NCI-H2227 treated with DMSO at 0.1 percent for 48 hours (cell line): Measurements from ENCODE around the gene ATF4.

Experiments used
- DNase-seq: peaks from one replicate; lab custom pipeline; 2025; lab: John Stamatoyannopoulos, UW

The ATF4 gene

DNA sequence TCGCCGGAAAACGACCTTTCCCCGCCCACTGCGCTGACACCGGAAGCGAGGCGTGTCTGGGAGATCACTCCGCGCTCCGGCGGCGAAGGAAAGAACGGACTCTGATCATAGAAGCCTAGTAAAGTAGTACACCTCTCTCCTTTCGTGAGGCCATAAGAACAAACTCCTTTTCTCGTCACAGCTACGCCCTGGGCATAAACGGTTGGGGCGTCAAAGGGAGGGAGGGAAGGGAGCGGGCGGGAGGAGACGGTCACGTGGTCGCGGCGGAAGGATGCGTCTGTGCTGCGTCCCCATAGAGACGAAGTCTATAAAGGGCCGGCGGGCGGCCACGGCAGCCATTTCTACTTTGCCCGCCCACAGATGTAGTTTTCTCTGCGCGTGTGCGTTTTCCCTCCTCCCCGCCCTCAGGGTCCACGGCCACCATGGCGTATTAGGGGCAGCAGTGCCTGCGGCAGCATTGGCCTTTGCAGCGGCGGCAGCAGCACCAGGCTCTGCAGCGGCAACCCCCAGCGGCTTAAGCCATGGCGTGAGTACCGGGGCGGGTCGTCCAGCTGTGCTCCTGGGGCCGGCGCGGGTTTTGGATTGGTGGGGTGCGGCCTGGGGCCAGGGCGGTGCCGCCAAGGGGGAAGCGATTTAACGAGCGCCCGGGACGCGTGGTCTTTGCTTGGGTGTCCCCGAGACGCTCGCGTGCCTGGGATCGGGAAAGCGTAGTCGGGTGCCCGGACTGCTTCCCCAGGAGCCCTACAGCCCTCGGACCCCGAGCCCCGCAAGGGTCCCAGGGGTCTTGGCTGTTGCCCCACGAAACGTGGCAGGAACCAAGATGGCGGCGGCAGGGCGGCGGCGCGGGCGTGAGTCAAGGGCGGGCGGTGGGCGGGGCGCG, at the start of gene ATF4:
Gene ATF4 (plus strand): TSS at position 337 of the 880 bp plus-strand sequence. CDS start 884 bp downstream, outside the sequence.
- DNase-seq: peak; percentile 91

- no peak for DNase-seq
Measured at GRCh38 chr22:39471381-39472141, 48.8 kb upstream of the ATF4 start.

GRCh38 chr22:39472570-39473556, 47.5 kb upstream of the ATF4 start:
- DNase-seq: no peak

DNA sequence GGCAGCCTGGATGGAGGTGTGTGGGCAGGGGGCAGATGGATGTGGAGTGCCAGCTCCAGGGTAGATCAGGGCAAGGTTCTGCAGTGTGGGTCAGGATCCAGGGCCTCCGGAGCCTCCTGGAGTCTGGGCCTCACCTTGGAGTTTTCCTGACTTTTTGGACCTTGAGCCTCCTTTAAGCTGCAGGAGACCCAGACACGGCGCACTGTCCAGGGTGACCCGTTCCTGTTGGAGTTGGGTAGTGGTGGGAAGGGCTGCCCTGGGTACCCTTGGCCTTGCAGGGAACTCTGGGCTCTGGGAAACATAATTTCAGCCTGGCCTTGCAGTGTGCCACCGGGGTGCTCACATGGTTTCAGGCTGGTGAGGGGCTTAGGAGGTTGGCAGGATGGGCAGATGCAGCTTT, 46.5 kb upstream of the ATF4 start:
- no peak for DNase-seq

DNA sequence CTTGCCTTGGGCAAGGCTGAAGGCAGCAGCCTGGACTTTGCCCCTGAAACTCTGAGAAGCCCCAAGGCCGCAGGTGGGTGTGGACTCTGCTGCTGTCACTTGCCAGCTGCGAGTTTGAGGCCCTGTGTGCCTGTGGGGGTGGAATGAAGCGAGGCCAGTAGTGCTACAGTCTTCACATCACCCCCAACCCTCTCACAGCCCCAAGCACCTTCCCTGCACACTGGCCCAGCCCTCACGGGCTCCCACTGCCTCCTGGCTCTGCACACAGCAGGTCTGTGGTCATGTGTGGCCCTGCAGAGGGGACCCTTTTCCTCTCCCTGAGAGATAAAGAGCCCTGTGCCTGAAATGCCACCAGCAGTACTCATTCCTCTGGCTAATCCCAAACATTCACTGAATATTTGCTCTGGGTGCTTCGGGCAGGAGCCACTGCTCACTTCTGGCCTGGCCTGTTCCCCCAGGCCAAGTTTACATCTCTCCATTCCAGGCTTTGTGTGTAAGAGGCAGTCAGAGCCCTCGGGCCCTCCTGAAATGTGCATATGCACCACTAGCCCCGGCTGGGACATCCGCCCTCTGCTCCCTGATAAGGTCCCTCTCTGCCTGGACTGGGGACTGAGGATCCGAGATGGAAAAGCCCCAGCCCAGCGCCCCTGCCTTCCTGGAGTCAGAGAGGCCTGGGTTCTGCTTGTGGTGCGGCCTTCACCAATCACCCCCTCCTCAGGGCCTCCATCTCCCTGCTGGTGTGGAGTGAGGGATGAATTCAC, 45.8 kb upstream of the ATF4 start:
- no peak for DNase-seq

- DNase-seq: no peak
Measured at GRCh38 chr22:39475337-39475736, 45.0 kb upstream of the ATF4 start.

GRCh38 chr22:39475902-39476301, 44.5 kb upstream of the ATF4 start:
- no peak for DNase-seq

- DNase-seq: no peak
Measured at GRCh38 chr22:39476664-39477063, 43.7 kb upstream of the ATF4 start.

DNA sequence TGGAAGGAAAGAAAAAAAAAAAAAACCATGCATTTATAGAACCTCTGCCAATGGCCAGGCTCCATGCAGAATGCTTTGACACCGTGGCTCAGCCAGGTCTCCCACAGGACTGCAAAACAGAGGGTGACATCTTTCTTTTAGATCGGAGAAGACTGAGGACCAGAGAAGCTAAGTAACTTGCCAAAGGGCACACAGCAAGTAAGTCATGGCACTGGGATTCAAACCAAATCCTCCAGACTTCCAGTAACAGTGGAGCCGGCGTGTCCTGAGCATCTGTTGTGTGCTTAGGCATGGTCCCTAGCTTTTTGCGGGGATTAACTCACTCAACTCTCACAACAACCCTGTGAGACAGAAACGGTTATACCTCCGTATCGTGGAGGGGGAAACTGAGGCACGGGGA, 42.8 kb upstream of the ATF4 start:
- no peak for DNase-seq

DNA sequence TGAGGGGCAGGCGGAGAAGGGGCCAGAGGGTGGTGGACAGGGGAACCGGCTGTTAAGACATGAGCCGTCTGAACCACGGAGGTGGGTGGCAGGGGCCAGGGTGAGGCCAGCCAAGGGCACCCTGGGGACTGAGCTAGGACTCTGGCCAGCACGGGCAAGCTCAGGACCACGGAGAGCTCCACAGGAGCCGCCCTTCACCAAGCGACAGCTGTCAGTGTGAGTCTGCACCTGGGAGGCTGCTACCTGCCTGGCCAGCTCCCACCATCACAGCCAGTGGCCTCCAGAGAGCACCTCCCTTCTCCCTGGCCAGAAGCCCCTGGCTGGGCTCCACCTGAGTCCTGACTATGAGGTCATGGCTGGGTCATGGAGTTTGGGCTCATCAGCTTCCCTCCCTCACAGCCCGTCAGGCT, 41.9 kb upstream of the ATF4 start:
- DNase-seq: no peak

DNA sequence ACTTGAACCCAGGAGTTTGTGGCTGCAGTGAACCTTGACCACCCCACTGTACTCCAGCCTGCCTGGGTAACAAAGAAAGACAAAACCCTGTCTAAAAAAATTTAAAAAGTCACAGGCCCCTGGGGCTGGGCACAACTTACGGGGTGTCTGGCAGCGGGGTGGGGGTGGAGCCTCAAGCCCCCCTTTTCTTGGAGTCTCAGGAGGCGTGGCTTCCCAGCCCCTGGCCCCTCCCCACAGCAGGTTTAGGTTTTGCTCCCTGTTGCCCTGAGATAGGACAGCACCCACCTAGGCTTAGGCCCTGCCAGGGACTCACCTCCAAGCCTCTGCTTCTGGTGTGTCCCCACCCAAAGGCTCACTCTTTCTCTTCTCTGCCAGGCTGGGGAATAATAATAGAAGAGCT, 41.1 kb upstream of the ATF4 start:
- DNase-seq: no peak

DNA sequence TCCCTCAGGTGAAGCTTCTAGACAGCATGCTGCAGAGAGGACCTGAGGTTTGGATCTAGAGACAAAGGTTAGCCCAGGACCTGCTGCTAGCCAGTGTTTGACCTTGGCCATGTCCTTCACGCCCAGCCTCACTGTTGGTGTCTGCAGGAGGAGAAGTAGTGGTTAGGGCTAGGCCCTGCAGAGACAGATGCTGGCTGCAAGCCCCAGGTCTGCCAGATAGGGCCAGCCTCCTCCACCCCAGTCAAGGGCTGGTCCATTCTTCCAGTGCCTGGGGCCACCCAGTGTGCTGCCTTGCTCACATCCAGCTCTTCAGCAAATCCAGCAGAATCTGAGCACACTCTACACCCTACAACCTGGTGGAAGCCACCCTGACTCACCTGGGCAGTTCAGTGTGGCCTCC, 39.8 kb upstream of the ATF4 start:
- DNase-seq: no peak

DNA sequence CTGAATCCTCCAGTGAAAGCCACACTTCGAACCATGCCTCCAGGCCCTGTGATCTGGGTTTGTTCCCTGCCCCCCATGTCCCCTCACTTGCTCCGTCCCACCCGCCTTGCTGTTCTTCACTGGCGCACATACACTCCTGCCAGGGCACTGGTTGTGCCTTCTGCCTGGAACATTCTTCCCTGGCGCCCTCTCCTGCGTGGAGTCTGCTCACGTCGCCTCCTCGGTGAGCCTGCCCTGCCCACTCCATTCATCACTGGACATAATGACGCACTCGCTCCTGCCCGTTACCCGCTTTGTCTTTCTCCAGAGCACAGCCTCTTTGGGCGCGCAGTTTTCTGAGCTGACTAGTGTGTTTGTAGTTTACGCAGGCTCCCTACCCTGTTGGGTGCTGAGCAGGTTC, 39.3 kb upstream of the ATF4 start:
- no peak for DNase-seq

DNA sequence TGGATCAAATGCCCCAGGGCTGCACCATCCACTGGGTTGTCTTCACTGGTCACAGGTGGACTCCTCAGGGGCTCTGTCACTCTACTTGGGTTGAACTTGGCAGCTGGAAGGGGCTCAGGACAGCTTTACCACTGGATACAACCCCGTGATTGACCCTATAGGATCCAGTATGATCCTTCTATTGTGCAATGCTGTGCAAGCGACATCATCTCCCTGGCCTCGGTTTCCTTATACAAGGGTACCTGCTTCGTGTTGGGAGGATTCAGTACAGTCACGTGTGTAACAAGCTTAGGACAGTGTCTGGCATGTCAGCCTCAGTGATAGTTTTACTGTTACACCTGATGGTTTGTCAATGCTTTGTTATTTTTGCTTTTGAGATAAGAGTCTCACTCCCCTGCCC, 38.8 kb upstream of the ATF4 start:
- no peak for DNase-seq

DNA sequence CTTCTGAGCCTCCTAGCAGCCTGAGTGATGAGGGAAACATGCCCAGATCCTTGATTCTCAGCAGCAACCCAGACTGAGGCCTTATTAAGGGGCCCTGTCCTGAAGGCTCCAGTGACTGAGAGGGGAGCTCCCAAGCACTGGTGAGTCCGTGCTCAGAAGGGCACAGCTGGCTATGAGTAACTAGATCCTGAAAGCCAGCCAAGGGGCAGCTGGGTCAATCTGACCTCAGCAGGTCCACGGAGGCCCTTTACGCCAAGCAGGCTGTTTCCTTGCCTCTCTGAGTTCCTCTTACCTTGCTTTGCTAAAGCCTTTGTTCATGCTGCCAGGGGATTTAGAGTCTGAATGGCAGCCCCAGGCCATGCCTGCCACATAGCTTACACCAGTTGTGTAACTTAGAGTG, 37.6 kb upstream of the ATF4 start:
- DNase-seq: no peak

- DNase-seq: no peak
Measured at GRCh38 chr22:39486951-39487825, 33.2 kb upstream of the ATF4 start.

GRCh38 chr22:39487826-39488520, 32.4 kb upstream of the ATF4 start:
- DNase-seq: no peak

- no peak for DNase-seq
Measured at GRCh38 chr22:39488563-39489083, 31.7 kb upstream of the ATF4 start.
